K562 (cell line): Measurements from ENCODE around the gene BORCS5. TPM values are rescaled to one million over a fixed set of nuclear protein-coding genes. Genes with fewer than 3 reads are reported as not detected.

Source experiments
- ATAC-seq: fragments of 200-7000 bp; cut with Tn5 transposase; 3 replicates; pipeline ENCODE4 v1.9.1; 2020; ENCODE audit warnings: moderate library complexity
- BruUV-seq: library from RNA; stranded (reverse); fragments of 400-500 nt; replicated peaks from 2 replicates; lab custom pipeline; 2021; lab: Mats Ljungman, UMichigan
- CTCF ChIA-PET: fragments of 300-600 bp; formaldehyde crosslinking; extraction: SDS; loops from one replicate; lab custom pipeline; 2021; ENCODE audit warnings: low intra/inter-chr PET ratio; lab: Yijun Ruan, JAX
- POLR2A ChIA-PET: fragments of 300-600, 350-650 bp; sonication (Branson Sonifier 250); formaldehyde crosslinking; extraction: SDS; loops from one replicate; lab custom pipeline; 2021; ENCODE audit warnings: antibody characterized with exemption, inconsistent platforms; lab: Yijun Ruan, JAX
- DNase-seq, 4 experiments: peaks; one replicate each; pipeline versions ENCODE4 v3.0.0 to v3.0.0-alpha.2; 2011 to 2018; ENCODE audit warnings: low spot score in 3 of 4, mixed read lengths in 3 of 4; ENCODE audit errors: extremely low read depth in 1 of 4
- FAIRE-seq: peaks from 2 replicates; lab custom pipeline; 2011; peaks lifted over from hg19 to GRCh38; lab: Jason Lieb, UNC
- H2AFZ ChIP-seq: 2 replicates; pipeline ENCODE4 v1.6.0; 2011; ENCODE audit warnings: low read depth, low read length, control low read depth, inconsistent platforms
- H3K27ac ChIP-seq: fragments of 200-600 bp; 3 replicates; pipeline ENCODE4 v1.8.0; 2011; ENCODE audit warnings: low read depth, mild to moderate bottlenecking, control low read depth, inconsistent platforms, low read length, moderate library complexity, mixed read lengths; ENCODE audit errors: extremely low read depth
- H3K27me3 ChIP-seq, 2 experiments: fragments of 300-600 bp in 1 of 2; 2 replicates in 1 of 2; 3 replicates in 1 of 2; pipeline versions ENCODE4 v1.6.0 to v1.8.0; 2011; ENCODE audit warnings: inconsistent platforms in 2 of 2, low read length in 2 of 2, mild to moderate bottlenecking in 1 of 2, mixed read lengths in 1 of 2, moderate library complexity in 1 of 2; ENCODE audit not compliant: control insufficient read depth in 2 of 2, insufficient read depth in 2 of 2
- H3K36me3 ChIP-seq: fragments of 300-600 bp; 3 replicates; pipeline ENCODE4 v1.8.0; 2011; ENCODE audit warnings: mild to moderate bottlenecking, low read length, inconsistent platforms; ENCODE audit not compliant: control insufficient read depth, insufficient read depth
- H3K4me1 ChIP-seq, 2 experiments: fragments of 200-600 bp in 1 of 2; replicated peaks in 1 of 2; 2 replicates in 1 of 2; 3 replicates in 1 of 2; pipeline versions ENCODE4 v1.5.1 to v1.8.0; 2011; ENCODE audit warnings: inconsistent platforms in 2 of 2, low read length in 2 of 2, mild to moderate bottlenecking in 1 of 2, mixed read lengths in 1 of 2, moderate library complexity in 1 of 2; ENCODE audit not compliant: control insufficient read depth in 2 of 2, insufficient read depth in 2 of 2
- H3K4me2 ChIP-seq: 2 replicates; pipeline ENCODE4 v1.6.1; 2011; ENCODE audit warnings: low read length, control low read depth, inconsistent platforms, mixed read lengths; ENCODE audit not compliant: insufficient read depth
- H3K4me3 ChIP-seq: fragments of 200-600 bp; sonication (generic), shearing (Covaris generic); 2 replicates; pipeline ENCODE4 v1.5.1; 2016; ENCODE audit warnings: control low read depth, inconsistent platforms
- H3K79me2 ChIP-seq: fragments of 200-600 bp; 3 replicates; pipeline ENCODE4 v1.8.0; 2011; ENCODE audit warnings: low read length, inconsistent platforms; ENCODE audit not compliant: control insufficient read depth, insufficient read depth
- H3K9ac ChIP-seq, 2 experiments: 2 replicates each; pipeline versions ENCODE4 v1.6.0 to v1.6.1; 2011; ENCODE audit warnings: low read depth in 2 of 2, low read length in 2 of 2, control low read depth in 1 of 2, inconsistent platforms in 1 of 2, mild to moderate bottlenecking in 1 of 2, mixed read lengths in 1 of 2; ENCODE audit not compliant: insufficient read depth in 1 of 2
- H3K9me1 ChIP-seq: one replicate; pipeline ENCODE4 v1.6.0; 2011; ENCODE audit warnings: inconsistent platforms, mild to moderate bottlenecking, low read length, moderate library complexity; ENCODE audit not compliant: control insufficient read depth, insufficient read depth
- H3K9me3 ChIP-seq: replicated peaks from 2 replicates; pipeline ENCODE4 v1.5.1; 2011; ENCODE audit warnings: low read depth, low read length, inconsistent platforms; ENCODE audit not compliant: control insufficient read depth, insufficient read depth
- H4K20me1 ChIP-seq: replicated peaks from 2 replicates; pipeline ENCODE4 v1.6.1; 2011; ENCODE audit warnings: low read length, inconsistent platforms, mixed read lengths; ENCODE audit not compliant: control insufficient read depth, insufficient read depth
- CLOCK ChIP-seq: fragments of 250-450 bp; sonication (Bioruptor Pico); IDR thresholded peaks from 2 replicates; pipeline ENCODE4 v1.4.0; 2020; ENCODE audit warnings: mild to moderate bottlenecking, moderate library complexity, borderline replicate concordance
- CSDE1 ChIP-seq, 2 experiments: fragments of 450-650 bp; IDR thresholded peaks; 2 replicates each; pipeline ENCODE4 v1.6.1; 2016; ENCODE audit warnings: mild to moderate bottlenecking in 1 of 2
- DIDO1 ChIP-seq: fragments of 450-650 bp; IDR thresholded peaks from 2 replicates; pipeline ENCODE4 v1.6.1; 2016; ENCODE audit warnings: low read depth, missing biosample characterization, missing genetic modification characterization
- HMBOX1 ChIP-seq: sonication (generic); IDR thresholded peaks from 2 replicates; pipeline ENCODE4 v1.6.1; 2016
- IRF9 ChIP-seq: fragments of 450-650 bp; IDR thresholded peaks from 2 replicates; pipeline ENCODE4 v1.6.1; 2016; ENCODE audit warnings: missing biosample characterization, missing genetic modification characterization
- MCM7 ChIP-seq, 2 experiments: fragments of 450-650 bp; IDR thresholded peaks; 2 replicates each; pipeline ENCODE4 v1.6.1; 2016 to 2018
- MECOM ChIP-seq: fragments of 250-450 bp; sonication (Bioruptor Pico); IDR thresholded peaks from 2 replicates; pipeline ENCODE4 v1.8.0; 2022; ENCODE audit warnings: inconsistent platforms
- MTF1 ChIP-seq: fragments of 250-450 bp; sonication (Bioruptor Pico); IDR thresholded peaks from 2 replicates; pipeline ENCODE4 v1.9.0; 2021; ENCODE audit warnings: moderate library complexity, mild to moderate bottlenecking, inconsistent platforms, borderline replicate concordance
- RBBP5 ChIP-seq: fragments of 200-600 bp; sonication (generic); IDR thresholded peaks from 2 replicates; pipeline ENCODE4 v1.6.1; 2012; ENCODE audit warnings: borderline replicate concordance, mild to moderate bottlenecking, low read length, control low read depth, inconsistent platforms; ENCODE audit not compliant: insufficient read depth, poor library complexity, severe bottlenecking
- ZNF174 ChIP-seq: fragments of 250-450 bp; sonication (Bioruptor Pico); IDR thresholded peaks from 2 replicates; pipeline ENCODE4 v1.4.0; 2020; ENCODE audit warnings: mild to moderate bottlenecking
- ZNF239 ChIP-seq: fragments of 250-450 bp; sonication (Bioruptor Pico); IDR thresholded peaks from 2 replicates; pipeline ENCODE4 v1.4.0; 2020; ENCODE audit warnings: mild to moderate bottlenecking
- ZNF41 ChIP-seq: fragments of 250-450 bp; sonication (Bioruptor Pico); conservative IDR thresholded peaks from 2 replicates; pipeline ENCODE4 v1.4.0; 2020; ENCODE audit warnings: mild to moderate bottlenecking
- ZNF436 ChIP-seq: fragments of 250-450, 450-650 bp; sonication (Bioruptor Pico); formaldehyde crosslinking; IDR thresholded peaks from 2 replicates; pipeline ENCODE4 v1.7.0; 2020; ENCODE audit warnings: mild to moderate bottlenecking
- ZNF511 ChIP-seq: sonication (generic); formaldehyde crosslinking; IDR thresholded peaks from 2 replicates; pipeline ENCODE4 v1.8.0; 2022; ENCODE audit warnings: mild to moderate bottlenecking, missing genetic modification reagents
- ZNF57 ChIP-seq: fragments of 450-650 bp; formaldehyde crosslinking; IDR thresholded peaks from 2 replicates; pipeline ENCODE4 v1.4.0; 2020; ENCODE audit warnings: mild to moderate bottlenecking, moderate library complexity
- WGBS: fragments of 100-300 bp; shearing (Covaris generic); methylation state at CpG from one replicate; pipeline ENCODE4 v1.1.6; 2016; ENCODE audit warnings: low coverage, mixed read lengths; ENCODE audit not compliant: insufficient coverage; ENCODE audit errors: missing lambda C conversion rate; 5-methylcytosine and 5-hydroxymethylcytosine counted together
- in situ Hi-C: fragments of 300-500 bp; cut with MboI; formaldehyde crosslinking; loops from 4 replicates; pipeline ENCODE4 v1.15.0; 2018; ENCODE audit warnings: inconsistent platforms, mixed read lengths
- intact Hi-C: fragments of 100-400 bp; cut with micrococcal nuclease; formaldehyde crosslinking; loops from 2 replicates; pipeline ENCODE4 v1.14.2; 2022
- polyA plus RNA-seq, 8 experiments: library from polyadenylated mRNA; depleted of rRNA in 4 of 8; stranded (reverse) in 5 of 8; unstranded in 3 of 8; fragments of >200 nt; fragmentation: Nextera tagmentation in 2 of 8; fragmentation: Illumina TruSeq in 1 of 8; extraction: Ambion mirVana in 2 of 8; extraction: Trizol in 1 of 8; gene quantifications; 2 replicates each; pipeline versions ENCODE4 v1.2.1 to v1.2.3, GENCODE V29; 2011 to 2014; ENCODE audit warnings: inconsistent platforms in 1 of 8, missing spikeins in 1 of 8
- total RNA-seq, 7 experiments: library from RNA; depleted of rRNA in 6 of 7; stranded (reverse); fragments of >200 nt in 6 of 7; fragmentation: Illumina TruSeq in 2 of 7; extraction: Trizol in 2 of 7; gene quantifications; 2 replicates each; pipeline versions ENCODE4 v1.2.1 to v1.2.3, GENCODE V29; 2011 to 2021; ENCODE audit warnings: low replicate concordance in 1 of 7

The BORCS5 gene
- total and polyA plus RNA-seq, 9 of the 15 experiments (the other 6 are each of a cell fraction or from before 2014, with no cell fraction given) = 0.31 to 12.4 (median 6.6) TPM

GRCh38 chr12:12488823-12489550 lies 132.1 kb downstream of the BORCS5 start:
- H3K79me2 ChIP-seq = no peaks in the 10 kb centered on the region
- no peak overlapping the region for H3K4me3 ChIP-seq
- H3K36me3 ChIP-seq = peaks cover 17% of the 10 kb centered on the region; the same call in 1 of the 3 replicates
- no peaks in the 10 kb centered on the region for H4K20me1 ChIP-seq
- no peak overlapping the region for H3K4me2 ChIP-seq
- no peak overlapping the region for H3K9ac ChIP-seq
- peaks cover 0 to 16% of the 10 kb centered on the region in 2 experiments; a peak in 3 of 5 replicates for H3K4me1 ChIP-seq
- TF ChIP-seq CSDE1 (IDR thresholded peaks at IDR 0.05) (no peak), RBBP5 (no peak), HMBOX1 (no peak), ZNF239 (CRISPR knock-in tag) (no peak), CLOCK (no peak), ZNF41 (CRISPR knock-in tag) (no peak), ZNF436 (CRISPR knock-in tag) (no peak), ZNF511 (CRISPR knock-in tag) (no peak), DIDO1 (no peak), MCM7 (IDR thresholded peaks at IDR 0.05) (no peak), MTF1 (CRISPR knock-in tag) (no peak), ZNF57 (CRISPR knock-in tag) (no peak), IRF9 (no peak), ZNF174 (CRISPR knock-in tag) (no peak), MECOM (CRISPR knock-in tag) (no peak)
- no peaks in the 10 kb centered on the region for H3K9me3 ChIP-seq
- 93% methylated on average over 6 of the region's 8 CpGs for WGBS
- in situ Hi-C loops (no loop called here), intact Hi-C loops (no loop called here)
- BruUV-seq = no TSS peak
- no peaks in the 10 kb centered on the region for H3K27me3 ChIP-seq
- H3K27ac ChIP-seq = no peak overlapping the region
- no peak for FAIRE-seq
- POLR2A ChIA-PET = no interaction called here
- no peaks in the 10 kb centered on the region for H3K9me1 ChIP-seq
- CTCF ChIA-PET = no interaction called here
- ATAC-seq = no peak
- DNase-seq = no peak
- no peak overlapping the region for H2AFZ ChIP-seq
